GM12878 (cell line): ENCODE measurements around the gene UNC5CL. TPM values are rescaled to one million over a fixed set of nuclear protein-coding genes. Genes with fewer than 3 reads are reported as not detected.

Experiments used
- ASH2L ChIP-seq: fragments of 300-600, 200-600 bp; sonication (generic); IDR thresholded peaks from 2 replicates; pipeline ENCODE4 v1.6.1; 2017; ENCODE audit warnings: low read depth, mild to moderate bottlenecking, borderline replicate concordance
- BHLHE40 ChIP-seq, 2 experiments: fragments of 450-650 bp in 1 of 2; IDR thresholded peaks; 2 replicates each; pipeline ENCODE4 v1.6.1; 2011 to 2017; ENCODE audit warnings: low read depth in 2 of 2, borderline replicate concordance in 1 of 2, improper control_type of control experiment in 1 of 2, low read length in 1 of 2, mild to moderate bottlenecking in 1 of 2
- HDAC2 ChIP-seq: fragments of 200-600 bp; sonication (generic); IDR thresholded peaks from 2 replicates; pipeline ENCODE4 v1.6.1; 2017
- IRF4 ChIP-seq: IDR thresholded peaks from 2 replicates; pipeline ENCODE4 v1.6.1; 2011; ENCODE audit warnings: low read depth, low read length
- NRF1 ChIP-seq: conservative IDR thresholded peaks from 2 replicates; pipeline ENCODE4 v1.6.1; 2011; ENCODE audit warnings: mild to moderate bottlenecking, low read depth, low read length, improper control_type of control experiment
- SIX5 ChIP-seq: IDR thresholded peaks from 2 replicates; pipeline ENCODE4 v1.6.1; 2011; ENCODE audit warnings: mild to moderate bottlenecking, low read depth, low read length, moderate library complexity; ENCODE audit not compliant: severe bottlenecking
- SP1 ChIP-seq: IDR thresholded peaks from one replicate; pipeline ENCODE4 v1.6.1; 2011; ENCODE audit warnings: low read depth, low read length
- ZBTB4 ChIP-seq: fragments of 450-650 bp; formaldehyde crosslinking; IDR thresholded peaks from 2 replicates; pipeline ENCODE4 v1.4.0; 2022; ENCODE audit warnings: mild to moderate bottlenecking, moderate library complexity
- ZNF207 ChIP-seq: fragments of 450-650 bp; IDR thresholded peaks from 2 replicates; pipeline ENCODE4 v1.6.1; 2014; ENCODE audit warnings: antibody characterized with exemption, mild to moderate bottlenecking, borderline replicate concordance
- polyA plus RNA-seq, 11 experiments: library from polyadenylated mRNA; depleted of rRNA in 4 of 11; unstranded in 6 of 11; stranded (reverse) in 5 of 11; fragments of >200 nt; fragmentation: Nextera tagmentation in 4 of 11; fragmentation: Illumina TruSeq in 1 of 11; extraction: Ambion mirVana in 4 of 11; extraction: Trizol in 1 of 11; gene quantifications; 1 replicate in 1 of 11; 2 replicates in 10 of 11; pipeline versions ENCODE4 v1.2.1 to v1.2.3, GENCODE V29; 2011 to 2016; ENCODE audit warnings: inconsistent platforms in 2 of 11, missing spikeins in 2 of 11, low read depth in 1 of 11
- total RNA-seq, 4 experiments: library from RNA; depleted of rRNA in 3 of 4; stranded (reverse); fragments of >200 nt in 3 of 4; fragmentation: Illumina TruSeq in 1 of 4; extraction: Trizol in 1 of 4; gene quantifications; 2 replicates each; pipeline versions ENCODE4 v1.2.1 to v1.2.3, GENCODE V29; 2013 to 2021
- TF ChIP-seq, protein P1 (sequence below): fragments of 450-650 bp; IDR thresholded peaks from 2 replicates; pipeline ENCODE4 v1.6.1; 2016; ENCODE audit warnings: mild to moderate bottlenecking, moderate library complexity, borderline replicate concordance
- TF ChIP-seq, protein P2 (sequence below): fragments of 450-650 bp; IDR thresholded peaks from 2 replicates; pipeline ENCODE4 v1.6.1; 2017; ENCODE audit warnings: low read depth, mild to moderate bottlenecking, moderate library complexity
- TF ChIP-seq, protein P3 (sequence below): IDR thresholded peaks from 2 replicates; pipeline ENCODE4 v1.6.1; 2011; ENCODE audit warnings: borderline replicate concordance, low read depth, mild to moderate bottlenecking, moderate library complexity, mixed read lengths, low read length; ENCODE audit not compliant: insufficient read depth; ENCODE audit errors: extremely low read length

Gene UNC5CL
- total and polyA plus RNA-seq, 10 of the 15 experiments (the other 5 are each of a cell fraction or from before 2014, with no cell fraction given) = 0.11 to 1.2 (median 0.46) TPM; not detected in 1

GRCh38 chr6:41073203-41073967, 34.4 kb upstream of the UNC5CL start (continued):
- TF ChIP-seq, protein P1, sequence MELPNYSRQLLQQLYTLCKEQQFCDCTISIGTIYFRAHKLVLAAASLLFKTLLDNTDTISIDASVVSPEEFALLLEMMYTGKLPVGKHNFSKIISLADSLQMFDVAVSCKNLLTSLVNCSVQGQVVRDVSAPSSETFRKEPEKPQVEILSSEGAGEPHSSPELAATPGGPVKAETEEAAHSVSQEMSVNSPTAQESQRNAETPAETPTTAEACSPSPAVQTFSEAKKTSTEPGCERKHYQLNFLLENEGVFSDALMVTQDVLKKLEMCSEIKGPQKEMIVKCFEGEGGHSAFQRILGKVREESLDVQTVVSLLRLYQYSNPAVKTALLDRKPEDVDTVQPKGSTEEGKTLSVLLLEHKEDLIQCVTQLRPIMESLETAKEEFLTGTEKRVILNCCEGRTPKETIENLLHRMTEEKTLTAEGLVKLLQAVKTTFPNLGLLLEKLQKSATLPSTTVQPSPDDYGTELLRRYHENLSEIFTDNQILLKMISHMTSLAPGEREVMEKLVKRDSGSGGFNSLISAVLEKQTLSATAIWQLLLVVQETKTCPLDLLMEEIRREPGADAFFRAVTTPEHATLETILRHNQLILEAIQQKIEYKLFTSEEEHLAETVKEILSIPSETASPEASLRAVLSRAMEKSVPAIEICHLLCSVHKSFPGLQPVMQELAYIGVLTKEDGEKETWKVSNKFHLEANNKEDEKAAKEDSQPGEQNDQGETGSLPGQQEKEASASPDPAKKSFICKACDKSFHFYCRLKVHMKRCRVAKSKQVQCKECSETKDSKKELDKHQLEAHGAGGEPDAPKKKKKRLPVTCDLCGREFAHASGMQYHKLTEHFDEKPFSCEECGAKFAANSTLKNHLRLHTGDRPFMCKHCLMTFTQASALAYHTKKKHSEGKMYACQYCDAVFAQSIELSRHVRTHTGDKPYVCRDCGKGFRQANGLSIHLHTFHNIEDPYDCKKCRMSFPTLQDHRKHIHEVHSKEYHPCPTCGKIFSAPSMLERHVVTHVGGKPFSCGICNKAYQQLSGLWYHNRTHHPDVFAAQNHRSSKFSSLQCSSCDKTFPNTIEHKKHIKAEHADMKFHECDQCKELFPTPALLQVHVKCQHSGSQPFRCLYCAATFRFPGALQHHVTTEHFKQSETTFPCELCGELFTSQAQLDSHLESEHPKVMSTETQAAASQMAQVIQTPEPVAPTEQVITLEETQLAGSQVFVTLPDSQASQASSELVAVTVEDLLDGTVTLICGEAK = no peak
- TF ChIP-seq NRF1 (no peak), SIX5 (no peak), IRF4 (no peak), SP1 (no peak), ZBTB4 (CRISPR knock-in tag) (no peak), HDAC2 (peak; percentile 54; the same call in 1 of the 2 replicates), BHLHE40 (IDR thresholded peaks at IDR 0.05; ENCODE audit: borderline replicate concordance in 1 of 2, low read depth in 2 of 2, low read length in 1 of 2) (peak; percentile 53 to 77; a peak in 3 of 4 replicates), ZNF207 (peak; percentile 69; the same call in 1 of the 2 replicates), ASH2L (no peak)
- TF ChIP-seq, protein P2, sequence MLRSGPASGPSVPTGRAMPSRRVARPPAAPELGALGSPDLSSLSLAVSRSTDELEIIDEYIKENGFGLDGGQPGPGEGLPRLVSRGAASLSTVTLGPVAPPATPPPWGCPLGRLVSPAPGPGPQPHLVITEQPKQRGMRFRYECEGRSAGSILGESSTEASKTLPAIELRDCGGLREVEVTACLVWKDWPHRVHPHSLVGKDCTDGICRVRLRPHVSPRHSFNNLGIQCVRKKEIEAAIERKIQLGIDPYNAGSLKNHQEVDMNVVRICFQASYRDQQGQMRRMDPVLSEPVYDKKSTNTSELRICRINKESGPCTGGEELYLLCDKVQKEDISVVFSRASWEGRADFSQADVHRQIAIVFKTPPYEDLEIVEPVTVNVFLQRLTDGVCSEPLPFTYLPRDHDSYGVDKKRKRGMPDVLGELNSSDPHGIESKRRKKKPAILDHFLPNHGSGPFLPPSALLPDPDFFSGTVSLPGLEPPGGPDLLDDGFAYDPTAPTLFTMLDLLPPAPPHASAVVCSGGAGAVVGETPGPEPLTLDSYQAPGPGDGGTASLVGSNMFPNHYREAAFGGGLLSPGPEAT = no peak
- TF ChIP-seq, protein P3, sequence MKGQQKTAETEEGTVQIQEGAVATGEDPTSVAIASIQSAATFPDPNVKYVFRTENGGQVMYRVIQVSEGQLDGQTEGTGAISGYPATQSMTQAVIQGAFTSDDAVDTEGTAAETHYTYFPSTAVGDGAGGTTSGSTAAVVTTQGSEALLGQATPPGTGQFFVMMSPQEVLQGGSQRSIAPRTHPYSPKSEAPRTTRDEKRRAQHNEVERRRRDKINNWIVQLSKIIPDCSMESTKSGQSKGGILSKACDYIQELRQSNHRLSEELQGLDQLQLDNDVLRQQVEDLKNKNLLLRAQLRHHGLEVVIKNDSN = no peak
